Activated T-cell treated with anti-CD3 and anti-CD28 coated beads, Interleukin-2, amount 50 U/mL, for 4 hours (primary cell): ENCODE results near the gene GPR35. TPM values are rescaled to one million over a fixed set of nuclear protein-coding genes. Genes with fewer than 3 reads are reported as not detected.
A peak's percentile ranks its signal among the peaks of the same experiment; 100 is the strongest.

ENCODE experiments used
- ATAC-seq, 2 donors: fragments of 200-7000 bp; cut with Tn5 transposase; one replicate each; pipeline ENCODE4 v1.10.0; 2021
- DNase-seq: peaks from one replicate; pipeline ENCODE4 v3.0.0-alpha.2; 2020
- H3K27me3 Mint-ChIP-seq: one replicate; pipeline ENCODE4 v1.8.0; 2021; ENCODE audit warnings: low read depth, mixed read lengths
- H3K36me3 Mint-ChIP-seq: one replicate; pipeline ENCODE4 v1.8.0; 2022; ENCODE audit warnings: mixed read lengths; ENCODE audit not compliant: insufficient read depth
- H3K4me1 Mint-ChIP-seq: one replicate; pipeline ENCODE4 v1.8.0; 2021; ENCODE audit warnings: low read depth, mixed read lengths
- H3K4me3 Mint-ChIP-seq: one replicate; pipeline ENCODE4 v1.8.0; 2021; ENCODE audit warnings: mild to moderate bottlenecking, moderate library complexity, mixed read lengths
- H3K9me3 Mint-ChIP-seq: one replicate; pipeline ENCODE4 v1.8.0; 2021; ENCODE audit warnings: mixed read lengths
- total RNA-seq, 3 donors: library from RNA; stranded (reverse); gene quantifications; one replicate each; pipeline ENCODE4 v1.2.1, GENCODE V29; 2021

Gene GPR35
- total RNA-seq, 3 donors from 2014 or later: 3.0 to 3.5 (median 3.3) TPM

DNA sequence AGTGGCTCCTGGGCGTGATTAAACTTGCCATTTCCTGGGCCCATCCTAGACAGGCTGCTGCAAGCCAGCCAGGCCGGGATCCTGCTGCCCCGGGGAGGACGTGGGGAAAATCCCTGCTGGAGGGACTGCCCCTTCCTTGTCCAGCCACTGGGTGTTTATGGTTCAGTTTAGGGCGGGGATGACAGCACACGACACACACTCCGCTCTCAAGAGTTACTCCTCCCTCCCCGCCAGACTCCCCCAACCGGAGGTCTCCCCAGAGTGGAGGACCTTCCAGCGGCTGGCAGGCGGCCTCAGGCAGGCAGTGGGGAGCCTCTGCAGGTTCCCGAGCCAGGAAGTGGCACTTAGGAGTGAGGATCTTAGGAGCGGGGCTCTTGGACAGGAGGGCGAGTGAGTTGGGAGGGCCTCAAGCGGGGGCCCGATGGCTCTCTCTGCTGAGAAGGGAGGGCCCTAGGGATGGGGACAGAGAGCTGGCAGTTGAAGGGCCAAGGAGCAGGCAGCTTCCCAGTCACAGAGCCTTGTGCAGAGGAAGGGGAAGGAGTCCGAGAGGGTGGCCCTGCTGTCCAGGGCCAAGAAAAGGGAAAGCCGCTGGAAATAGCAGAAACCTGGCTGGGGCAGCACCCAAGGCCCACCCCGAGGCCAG is 5.7 kb upstream of the GPR35 start:
- DNase-seq: peak; percentile 2
- Mint-ChIP-seq H3K4me3 (no peak overlapping the region), H3K9me3 (peaks cover 4% of the 10 kb centered on the region), H3K36me3 (peaks cover 7% of the 10 kb centered on the region), H3K4me1 (peaks cover 30% of the 10 kb centered on the region), H3K27me3 (no peaks in the 10 kb centered on the region)
- no peak for ATAC-seq

DNA sequence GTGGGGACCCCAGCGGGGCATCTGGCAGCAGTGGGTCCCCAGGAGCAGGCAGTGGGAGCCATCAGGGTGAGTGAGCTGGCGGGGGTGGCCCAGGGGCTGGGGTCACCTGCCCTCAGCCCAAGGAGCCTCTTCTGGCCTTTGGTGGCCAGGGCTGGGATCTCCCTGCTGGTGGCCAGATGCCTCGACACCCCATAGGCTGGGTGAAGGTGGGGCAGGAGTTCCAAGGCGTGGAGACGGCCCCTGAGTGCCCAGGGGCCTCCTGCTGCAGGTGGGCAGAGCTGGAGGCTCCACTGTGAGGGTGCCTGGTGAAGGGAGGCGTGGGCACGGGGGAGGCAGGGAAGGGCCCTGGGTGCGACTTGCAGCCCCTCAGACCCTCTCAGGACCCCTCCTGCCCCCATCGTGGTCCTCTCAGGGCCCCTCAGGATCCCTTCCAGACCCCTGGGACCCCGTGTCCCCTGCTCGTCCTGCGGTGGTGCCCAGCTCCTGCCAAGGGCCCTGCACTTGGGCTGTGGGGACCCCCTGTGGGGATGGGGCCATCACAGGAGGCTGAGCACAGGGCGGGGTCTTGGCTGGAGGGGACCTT is 5.0 kb upstream of the GPR35 start:
- Mint-ChIP-seq H3K36me3 (peaks cover 7% of the 10 kb centered on the region), H3K4me1 (peaks cover 36% of the 10 kb centered on the region), H3K27me3 (no peaks in the 10 kb centered on the region), H3K9me3 (peaks cover 4% of the 10 kb centered on the region), H3K4me3 (no peak overlapping the region)
- no peak for DNase-seq
- no peak for ATAC-seq

DNA sequence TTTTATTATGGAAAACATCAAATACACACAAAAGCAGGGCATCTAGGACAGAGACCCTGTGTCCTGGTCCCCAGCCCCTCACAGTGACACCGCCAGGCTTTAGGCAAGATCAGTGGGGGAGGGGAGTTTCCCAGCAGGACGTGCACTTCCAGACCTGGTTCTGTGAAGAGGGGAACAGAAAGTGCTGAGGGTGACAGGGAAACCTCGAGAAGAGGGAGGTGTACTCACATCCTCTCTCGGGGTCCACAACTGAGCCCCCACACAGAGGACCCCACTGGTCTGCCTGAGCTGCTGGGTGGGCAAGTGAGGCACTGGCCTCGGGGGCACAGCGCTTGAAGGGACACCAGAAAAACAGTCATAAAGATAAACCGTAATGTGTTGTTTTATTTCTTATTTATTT is 4.4 kb upstream of the GPR35 start:
- no peak for ATAC-seq
- Mint-ChIP-seq H3K9me3 (peaks cover 4% of the 10 kb centered on the region), H3K27me3 (no peaks in the 10 kb centered on the region), H3K36me3 (peaks cover 7% of the 10 kb centered on the region), H3K4me3 (no peak overlapping the region), H3K4me1 (peaks cover 41% of the 10 kb centered on the region)
- no peak for DNase-seq

DNA sequence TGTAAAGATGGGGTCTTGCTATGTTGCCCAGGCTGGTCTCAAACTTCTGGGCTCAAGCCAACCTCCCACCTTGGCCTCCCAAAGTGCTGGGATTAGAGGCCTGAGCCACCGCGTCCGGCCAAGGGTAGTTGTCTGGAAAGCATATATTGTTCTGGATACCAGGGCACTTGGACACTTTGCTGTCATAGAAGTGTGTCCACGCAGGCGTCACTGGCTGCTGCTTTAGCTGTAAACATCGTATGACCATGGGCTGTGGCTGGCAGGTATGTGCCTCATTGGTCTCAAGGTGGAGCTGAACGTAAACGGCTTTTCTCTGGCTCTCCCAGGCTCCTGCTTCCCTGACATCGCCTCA is 3.2 kb upstream of the GPR35 start:
- DNase-seq: no peak
- Mint-ChIP-seq H3K4me3 (no peak overlapping the region), H3K4me1 (peaks cover 49% of the 10 kb centered on the region), H3K27me3 (no peaks in the 10 kb centered on the region), H3K9me3 (no peaks in the 10 kb centered on the region), H3K36me3 (peaks cover 7% of the 10 kb centered on the region)
- no peak for ATAC-seq

DNA sequence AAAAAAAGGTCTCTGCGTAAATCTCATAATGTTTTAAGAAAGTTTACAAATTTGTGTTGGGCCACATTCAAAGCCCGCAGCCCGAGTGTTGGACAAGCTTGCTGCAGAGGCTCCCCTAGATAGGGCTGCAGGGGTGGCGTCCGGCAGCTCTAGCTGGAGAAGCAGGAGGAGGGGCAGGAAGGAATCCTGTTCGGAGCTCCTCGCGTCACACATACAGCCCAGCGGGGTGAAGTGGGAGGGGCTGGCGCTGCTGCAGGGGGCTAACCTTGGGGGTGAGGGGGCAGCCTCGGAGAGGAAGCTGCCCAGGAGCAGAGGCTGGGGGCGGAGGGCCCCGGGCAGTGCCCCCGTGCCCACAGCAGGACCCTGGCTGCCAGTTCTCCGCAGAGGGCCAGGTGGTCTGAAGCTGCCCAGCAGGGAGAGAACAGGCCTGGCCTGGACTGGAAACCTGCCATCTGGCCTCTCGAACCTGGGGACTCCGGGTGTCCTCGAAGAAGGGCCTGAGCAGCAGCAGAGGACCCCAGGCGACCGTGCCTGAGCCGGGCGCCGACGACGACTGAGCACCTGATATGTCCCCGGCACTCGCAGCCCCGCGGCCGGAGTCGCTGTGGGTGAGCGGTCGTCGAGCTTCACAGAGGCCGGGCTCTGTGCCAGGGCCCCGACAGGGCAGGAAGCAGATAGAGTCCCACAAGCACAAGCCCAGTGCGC is 2.6 kb upstream of the GPR35 start:
- no peak for ATAC-seq
- H3K27me3 Mint-ChIP-seq: no peaks in the 10 kb centered on the region
- H3K4me3 Mint-ChIP-seq: no peak overlapping the region
- DNase-seq: peak; percentile 51
- no peaks in the 10 kb centered on the region for H3K9me3 Mint-ChIP-seq
- H3K4me1 Mint-ChIP-seq: peaks cover 54% of the 10 kb centered on the region
- peaks cover 7% of the 10 kb centered on the region for H3K36me3 Mint-ChIP-seq

DNA sequence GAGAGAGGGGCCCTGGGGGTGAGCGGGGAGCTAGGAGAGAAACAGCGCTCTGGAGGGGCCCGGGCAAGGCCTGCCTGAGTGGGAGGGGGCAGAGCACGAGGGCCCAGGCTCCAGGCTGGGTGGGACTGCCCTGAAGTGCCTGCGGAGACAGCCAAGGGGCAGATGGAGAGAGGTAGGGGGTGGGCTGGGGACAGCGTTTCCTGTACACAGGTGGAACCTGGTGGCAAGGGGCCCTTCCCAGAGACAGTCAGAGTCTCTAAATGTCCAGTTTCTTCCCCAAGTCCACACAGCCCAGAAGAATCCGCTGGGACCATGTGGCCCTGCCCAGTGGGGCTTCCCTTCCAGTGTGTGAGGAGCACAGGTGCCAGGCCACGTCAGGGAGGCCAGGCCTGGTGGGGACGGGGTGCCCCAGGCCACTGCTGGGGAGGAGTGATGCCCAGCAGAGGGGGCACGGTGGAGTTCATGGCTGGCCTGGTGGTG is 1.7 kb upstream of the GPR35 start:
- H3K36me3 Mint-ChIP-seq: peaks cover 6% of the 10 kb centered on the region
- no peaks in the 10 kb centered on the region for H3K27me3 Mint-ChIP-seq
- no peaks in the 10 kb centered on the region for H3K9me3 Mint-ChIP-seq
- ATAC-seq: no peak
- DNase-seq: no peak
- no peak overlapping the region for H3K4me3 Mint-ChIP-seq
- H3K4me1 Mint-ChIP-seq: peaks cover 54% of the 10 kb centered on the region

DNA sequence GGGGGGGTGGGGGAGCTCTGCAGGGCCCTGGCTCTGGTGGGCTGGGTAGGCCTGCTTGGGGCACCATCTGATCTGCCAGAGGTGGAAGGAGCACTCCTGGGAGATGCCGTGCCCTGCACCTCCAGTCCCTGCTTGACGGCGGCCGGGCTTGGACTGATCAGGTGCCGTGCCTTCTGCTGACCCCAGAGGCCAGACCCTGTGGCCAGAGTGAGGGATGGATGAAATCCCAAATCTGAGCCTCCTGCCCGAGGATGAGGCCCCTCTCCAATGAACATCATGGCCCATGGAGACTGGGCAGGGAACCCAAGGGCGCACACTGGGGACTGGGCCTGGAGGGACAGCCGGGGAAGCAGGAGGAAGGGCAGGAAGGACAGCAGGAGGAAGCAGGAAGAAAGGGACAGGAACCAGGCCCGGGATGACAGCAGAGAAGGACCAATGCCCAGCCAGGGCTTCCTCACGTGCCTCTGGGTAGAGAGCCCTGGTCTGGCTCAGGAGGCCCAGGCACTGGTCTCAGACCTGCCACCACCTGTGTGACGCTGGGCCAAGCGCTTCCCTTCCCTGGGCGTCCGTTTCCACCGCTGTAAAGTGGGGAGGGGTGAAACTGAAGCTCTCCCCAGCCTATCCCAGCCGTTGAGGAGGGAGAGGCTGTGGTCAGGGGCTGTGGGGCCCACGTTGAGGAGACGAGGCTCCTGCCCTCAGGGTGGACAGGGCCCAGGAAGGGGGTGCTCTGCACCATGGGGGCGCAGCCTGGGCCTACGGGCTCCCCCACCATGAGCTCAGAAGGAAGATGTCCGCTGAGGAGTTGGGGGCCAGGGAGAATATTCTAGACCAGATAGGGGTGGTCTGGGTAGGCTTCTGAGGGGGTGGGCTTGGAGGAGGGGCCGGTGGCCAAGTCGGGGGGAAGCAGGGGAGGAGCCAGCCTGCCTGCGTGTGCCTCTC is 1.0 kb upstream of the GPR35 start:
- no peak for ATAC-seq
- no peaks in the 10 kb centered on the region for H3K36me3 Mint-ChIP-seq
- no peak for DNase-seq

DNA sequence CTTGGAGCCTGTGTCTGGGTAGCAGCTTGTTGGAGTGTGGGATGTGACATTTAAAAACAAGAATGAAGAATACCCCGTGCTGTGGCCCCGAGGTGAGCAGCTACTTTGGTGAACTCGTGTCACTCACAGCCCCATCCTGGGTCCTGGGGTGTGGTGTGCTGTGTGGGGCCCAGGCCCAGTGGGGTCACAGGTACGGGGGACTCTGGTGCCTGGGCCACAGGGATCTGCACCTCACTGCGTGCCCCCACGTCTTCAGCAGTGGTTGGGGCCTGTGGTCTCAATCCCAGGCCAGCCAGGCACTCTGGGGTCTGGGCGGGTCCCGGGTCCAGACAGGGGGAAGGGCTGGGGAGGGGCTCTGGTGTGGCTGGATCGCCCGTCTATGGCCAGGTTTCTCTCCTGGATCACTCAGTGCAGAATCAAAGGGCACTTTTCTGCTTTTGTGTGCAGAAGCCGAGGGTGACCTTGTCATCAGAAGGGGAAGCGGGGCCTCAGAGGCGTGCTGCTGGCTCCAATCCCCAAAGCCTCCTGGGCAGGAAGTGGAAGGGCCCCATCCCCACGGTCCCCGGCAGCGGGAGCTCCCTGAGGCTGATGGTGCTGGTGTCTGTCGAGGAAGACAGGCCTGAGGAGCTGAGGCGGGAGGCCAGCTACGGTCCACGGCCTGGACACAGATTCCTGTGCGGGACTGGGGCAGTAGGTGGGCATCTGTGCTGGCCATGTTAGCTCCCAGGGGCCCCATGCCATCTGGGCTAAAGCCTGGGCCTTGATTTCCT is 1.4 kb downstream of the GPR35 start:
- no peaks in the 10 kb centered on the region for H3K9me3 Mint-ChIP-seq
- H3K36me3 Mint-ChIP-seq: no peaks in the 10 kb centered on the region
- H3K27me3 Mint-ChIP-seq: no peaks in the 10 kb centered on the region
- H3K4me1 Mint-ChIP-seq: peaks cover 44% of the 10 kb centered on the region
- no peak overlapping the region for H3K4me3 Mint-ChIP-seq
- ATAC-seq (peak; percentile 6 to 15), DNase-seq (peak; percentile 7)

More for the DNA sequence above, 1.0 kb upstream of the GPR35 start:
- Mint-ChIP-seq H3K4me1 (peaks cover 54% of the 10 kb centered on the region), H3K27me3 (no peaks in the 10 kb centered on the region), H3K9me3 (no peaks in the 10 kb centered on the region), H3K4me3 (peak overlapping the region; percentile 45)

DNA sequence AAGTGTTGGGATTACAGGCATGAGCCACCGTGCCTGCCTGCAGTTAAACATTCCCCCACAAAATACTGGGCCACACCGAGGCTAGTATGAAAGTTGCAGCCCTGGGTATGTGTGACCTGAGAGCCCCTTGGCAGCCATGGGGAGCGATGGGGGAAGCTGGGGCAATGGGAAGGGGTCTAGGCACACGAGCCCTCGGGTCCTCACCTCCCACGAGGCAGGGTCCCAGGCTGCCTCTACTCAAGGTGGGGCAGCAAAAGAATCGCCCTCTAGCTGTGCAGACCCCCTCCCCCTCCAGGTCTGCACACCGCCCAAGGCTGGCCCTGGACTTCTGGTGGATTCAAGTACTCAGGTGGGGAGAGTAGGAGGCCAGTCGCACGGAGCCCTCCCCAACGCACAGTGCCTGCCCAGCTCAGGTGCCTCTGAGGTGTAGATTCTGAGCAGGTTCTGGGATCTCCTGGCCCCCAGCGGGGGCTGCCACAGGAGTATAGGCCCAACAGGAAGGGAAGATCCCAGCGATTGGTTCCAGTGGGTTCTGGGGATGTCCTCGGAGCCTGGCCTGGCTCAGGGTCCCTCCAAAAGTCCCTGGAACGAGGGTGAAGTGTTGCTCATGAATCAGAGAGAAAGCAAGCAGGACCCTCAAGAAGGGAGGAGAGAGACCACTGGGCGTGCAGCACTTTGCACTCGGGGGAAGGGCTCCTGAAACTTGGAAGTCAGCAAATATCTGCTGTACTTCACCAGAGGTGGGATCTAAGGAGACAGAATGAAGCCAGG is 2.6 kb downstream of the GPR35 start:
- no peak for ATAC-seq
- peaks cover under 1% of the 10 kb centered on the region for H3K9me3 Mint-ChIP-seq
- H3K4me1 Mint-ChIP-seq: peaks cover 34% of the 10 kb centered on the region
- DNase-seq: no peak
- H3K36me3 Mint-ChIP-seq: no peaks in the 10 kb centered on the region
- H3K4me3 Mint-ChIP-seq: no peak overlapping the region
- no peaks in the 10 kb centered on the region for H3K27me3 Mint-ChIP-seq

DNA sequence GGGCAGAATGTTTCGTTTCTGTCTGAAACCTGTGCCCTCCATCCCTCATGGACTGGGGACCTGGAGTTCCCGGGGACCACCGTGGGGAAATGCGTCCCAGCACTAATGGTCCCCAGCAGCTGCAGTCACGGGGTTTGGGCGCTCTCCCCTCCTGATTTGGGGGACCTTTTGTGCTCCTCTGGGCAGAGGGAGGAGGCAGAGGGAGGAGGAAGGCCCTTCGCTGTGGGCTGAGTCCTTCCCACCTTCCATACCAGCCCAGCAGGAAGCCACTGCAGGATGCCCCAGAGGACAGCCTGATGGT is 3.2 kb downstream of the GPR35 start:
- no peaks in the 10 kb centered on the region for H3K27me3 Mint-ChIP-seq
- H3K36me3 Mint-ChIP-seq: no peaks in the 10 kb centered on the region
- ATAC-seq (no peak), DNase-seq (no peak)
- peaks cover 6% of the 10 kb centered on the region for H3K9me3 Mint-ChIP-seq
- H3K4me3 Mint-ChIP-seq: no peak overlapping the region
- peaks cover 30% of the 10 kb centered on the region for H3K4me1 Mint-ChIP-seq

DNA sequence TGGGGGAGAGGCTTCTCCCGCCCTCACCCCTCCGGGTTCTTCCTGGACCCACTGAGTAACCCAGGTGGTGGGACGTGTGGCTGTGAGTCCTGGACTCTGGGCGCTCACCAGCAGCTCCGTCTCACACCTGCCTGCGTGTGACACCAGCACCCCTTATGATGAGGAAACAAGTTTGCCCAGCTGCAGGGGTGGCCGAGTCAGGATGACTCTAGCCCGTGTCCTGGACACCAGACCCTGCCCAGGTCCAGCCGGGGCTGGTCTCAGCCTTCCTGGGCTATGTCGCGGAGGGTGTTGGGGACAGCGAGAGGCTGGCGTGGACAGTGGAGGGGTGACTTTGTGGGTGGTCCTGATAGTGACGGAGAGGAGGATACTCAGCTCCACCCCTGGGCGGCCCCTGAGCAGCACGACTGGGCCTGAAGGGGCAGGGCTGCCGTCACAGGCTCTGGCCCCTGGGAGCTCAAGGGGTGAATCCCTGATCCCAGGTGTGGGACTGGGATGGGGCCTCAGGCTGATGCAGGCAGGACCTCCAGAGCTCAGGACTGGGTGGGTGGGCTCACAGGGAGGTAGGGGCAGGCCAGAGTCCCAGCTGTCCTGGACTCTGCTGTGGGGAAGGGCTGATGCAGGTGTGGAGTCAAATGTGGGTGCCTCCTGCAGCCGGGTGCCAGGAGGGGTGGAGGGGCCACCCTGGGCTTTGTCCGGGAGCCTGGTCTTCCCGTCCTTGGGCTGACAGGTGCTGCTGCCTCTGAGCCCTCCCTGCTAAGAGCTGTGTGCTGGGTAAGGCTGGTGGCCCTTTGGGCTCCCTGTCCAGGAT is 3.7 kb downstream of the GPR35 start:
- H3K9me3 Mint-ChIP-seq: peaks cover 9% of the 10 kb centered on the region
- DNase-seq (no peak), ATAC-seq (no peak)
- H3K36me3 Mint-ChIP-seq: no peaks in the 10 kb centered on the region
- no peak overlapping the region for H3K4me3 Mint-ChIP-seq
- H3K27me3 Mint-ChIP-seq: no peaks in the 10 kb centered on the region
- peaks cover 26% of the 10 kb centered on the region for H3K4me1 Mint-ChIP-seq

DNA sequence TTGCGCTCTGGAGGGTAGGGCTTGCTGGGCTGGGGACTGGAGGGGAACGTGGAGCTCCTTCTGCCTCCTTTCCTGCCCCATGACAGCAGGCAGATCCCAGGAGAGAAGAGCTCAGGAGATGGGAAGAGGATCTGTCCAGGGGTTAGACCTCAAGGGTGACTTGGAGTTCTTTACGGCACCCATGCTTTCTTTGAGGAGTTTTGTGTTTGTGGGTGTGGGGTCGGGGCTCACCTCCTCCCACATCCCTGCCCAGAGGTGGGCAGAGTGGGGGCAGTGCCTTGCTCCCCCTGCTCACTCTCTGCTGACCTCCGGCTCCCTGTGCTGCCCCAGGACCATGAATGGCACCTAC is 4.3 kb downstream of the GPR35 start:
- ATAC-seq: no peak
- no peak for DNase-seq
- Mint-ChIP-seq H3K4me1 (peaks cover 24% of the 10 kb centered on the region), H3K9me3 (peaks cover 11% of the 10 kb centered on the region), H3K4me3 (no peak overlapping the region), H3K36me3 (peaks cover 2% of the 10 kb centered on the region), H3K27me3 (no peaks in the 10 kb centered on the region)
